HG03432 (cell line): ENCODE measurements around the gene ZP1.

Experiments
- ATAC-seq: cut with Tn5 transposase; IDR thresholded peaks from one replicate; pipeline ENCODE4 v1.9.1; 2021; ENCODE audit warnings: mild to moderate bottlenecking, moderate library complexity; ENCODE audit not compliant: unreplicated experiment

ZP1 gene

GRCh38 chr11:60857378-60858232 is 9.7 kb upstream of the ZP1 start:
- ATAC-seq = no peak

GRCh38 chr11:60858236-60858635 is 9.1 kb upstream of the ZP1 start:
- ATAC-seq = no peak

- no peak for ATAC-seq
Measured at GRCh38 chr11:60858731-60859464, 8.4 kb upstream of the ZP1 start.

- no peak for ATAC-seq
Measured at GRCh38 chr11:60859616-60860250, 7.6 kb upstream of the ZP1 start.

DNA sequence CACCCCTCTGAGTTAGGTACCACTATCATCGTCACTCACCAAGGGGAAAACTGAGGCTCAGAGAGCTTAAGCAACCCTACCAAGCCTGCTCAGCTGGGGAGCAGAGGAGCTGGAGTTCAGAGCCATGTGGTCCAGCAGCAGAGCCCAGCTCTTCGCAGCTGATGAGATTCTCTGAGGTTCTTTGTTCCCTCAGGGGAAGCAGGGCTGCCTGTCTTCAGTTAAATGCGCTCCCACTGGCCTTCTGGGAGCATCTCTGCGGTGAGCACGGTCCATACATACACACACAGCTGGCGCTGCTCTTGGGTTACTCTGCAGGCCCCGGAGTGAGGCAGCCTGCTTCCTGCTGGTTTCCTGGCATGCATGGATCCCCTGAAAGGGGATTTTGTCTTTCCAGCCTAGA is 6.4 kb upstream of the ZP1 start:
- no peak for ATAC-seq

DNA sequence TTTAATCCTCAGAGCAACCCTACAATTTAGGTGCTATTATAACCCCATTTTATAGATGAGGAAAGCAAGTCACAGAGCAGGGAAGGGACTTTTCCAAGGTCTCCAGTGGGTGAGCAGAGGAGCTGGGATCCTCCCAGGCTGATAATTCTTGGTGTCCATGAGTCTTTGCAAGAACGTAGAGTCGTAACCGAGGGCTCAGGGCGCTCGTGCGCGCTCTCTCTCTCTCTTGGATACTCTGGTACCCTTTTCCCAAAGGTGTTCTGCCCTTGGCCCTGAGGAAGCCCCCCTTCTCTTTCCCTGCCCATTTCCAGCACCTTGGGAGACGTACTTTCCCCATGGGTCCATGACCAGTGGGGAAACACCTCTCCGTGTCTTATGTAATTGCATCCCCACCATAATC is 5.2 kb upstream of the ZP1 start:
- no peak for ATAC-seq

- no peak for ATAC-seq
Measured at GRCh38 chr11:60863550-60864521, 3.5 kb upstream of the ZP1 start.

GRCh38 chr11:60864856-60865513 is 2.4 kb upstream of the ZP1 start:
- ATAC-seq = no peak

DNA sequence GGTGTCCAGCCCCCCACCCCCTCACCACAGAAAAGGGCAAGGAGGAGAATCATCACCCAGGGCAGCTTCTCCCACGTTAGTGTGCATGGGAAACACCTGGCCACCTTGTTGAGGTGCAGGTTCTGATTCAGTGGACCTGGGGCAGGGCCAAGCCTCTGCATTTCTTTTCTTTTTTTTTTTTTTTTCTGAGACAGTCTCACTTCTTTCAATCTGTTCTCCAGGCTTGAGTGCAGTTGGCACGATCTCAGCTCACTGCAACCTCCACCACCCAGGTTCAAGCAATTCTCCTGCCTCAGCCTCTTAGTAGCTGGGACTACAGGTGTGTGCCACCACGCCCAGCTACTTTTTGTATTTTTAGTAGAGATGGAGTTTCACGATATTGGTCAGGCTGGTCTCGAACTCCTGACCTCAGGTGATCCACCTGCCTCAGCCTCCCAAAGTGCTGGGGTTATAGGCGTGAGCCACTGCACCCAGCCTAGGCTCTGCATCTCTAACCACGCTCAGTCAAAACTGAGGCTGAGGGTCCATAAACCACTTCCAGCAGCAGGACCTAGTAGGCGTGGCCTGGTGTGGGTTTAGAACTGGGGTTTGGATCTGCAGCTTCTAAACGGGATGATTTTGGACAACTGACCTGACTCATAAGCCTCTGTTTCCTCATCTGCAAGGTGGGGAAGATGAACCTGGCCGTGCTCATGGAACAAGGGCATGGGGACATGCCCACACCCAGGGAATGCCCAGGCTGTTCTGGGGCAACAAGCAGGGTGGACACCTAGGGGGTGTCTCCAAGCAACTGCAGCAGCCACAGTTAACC is 734 bp downstream of the ZP1 start:
- no peak for ATAC-seq

DNA sequence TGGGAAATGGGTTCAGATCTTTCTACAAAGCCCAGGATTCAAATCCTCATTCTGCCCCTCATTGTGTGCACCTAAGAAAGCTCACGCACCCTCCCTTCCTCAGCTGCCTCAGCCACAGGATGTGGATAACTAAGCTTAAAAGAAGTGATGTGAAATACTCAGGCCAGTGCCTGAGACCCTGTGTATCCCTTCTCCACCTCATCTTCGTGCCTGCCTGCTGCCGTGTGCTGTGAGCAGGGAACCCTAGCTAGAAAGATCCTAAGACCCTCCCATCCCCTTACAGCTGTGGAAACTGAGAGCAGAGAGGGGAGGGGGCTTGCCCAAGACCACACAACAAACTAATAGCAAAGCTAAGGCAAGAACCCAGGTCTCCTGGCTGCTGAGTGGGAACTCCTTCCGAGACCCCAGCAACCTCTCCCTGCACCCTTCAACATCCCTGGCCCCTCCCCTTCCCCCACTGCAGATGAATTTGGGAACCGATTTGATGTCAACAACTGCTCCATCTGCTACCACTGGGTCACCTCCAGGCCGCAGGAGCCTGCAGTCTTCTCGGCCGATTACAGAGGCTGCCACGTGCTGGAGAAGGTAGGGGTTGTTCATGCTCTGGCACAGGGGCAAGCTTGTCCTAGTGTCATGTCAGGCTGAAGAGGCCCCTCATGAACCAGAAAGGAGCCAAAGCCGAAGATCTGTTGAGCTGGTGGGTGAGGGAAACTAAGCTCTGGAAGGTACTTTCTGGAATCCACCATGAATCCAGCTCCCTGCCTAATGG is 1.5 kb downstream of the ZP1 start:
- no peak for ATAC-seq

GRCh38 chr11:60869451-60869825 is 2.1 kb downstream of the ZP1 start:
- no peak for ATAC-seq

GRCh38 chr11:60870276-60870675 is 2.9 kb downstream of the ZP1 start:
- ATAC-seq = no peak

- ATAC-seq = no peak
Measured at GRCh38 chr11:60870733-60871377, 3.5 kb downstream of the ZP1 start.

DNA sequence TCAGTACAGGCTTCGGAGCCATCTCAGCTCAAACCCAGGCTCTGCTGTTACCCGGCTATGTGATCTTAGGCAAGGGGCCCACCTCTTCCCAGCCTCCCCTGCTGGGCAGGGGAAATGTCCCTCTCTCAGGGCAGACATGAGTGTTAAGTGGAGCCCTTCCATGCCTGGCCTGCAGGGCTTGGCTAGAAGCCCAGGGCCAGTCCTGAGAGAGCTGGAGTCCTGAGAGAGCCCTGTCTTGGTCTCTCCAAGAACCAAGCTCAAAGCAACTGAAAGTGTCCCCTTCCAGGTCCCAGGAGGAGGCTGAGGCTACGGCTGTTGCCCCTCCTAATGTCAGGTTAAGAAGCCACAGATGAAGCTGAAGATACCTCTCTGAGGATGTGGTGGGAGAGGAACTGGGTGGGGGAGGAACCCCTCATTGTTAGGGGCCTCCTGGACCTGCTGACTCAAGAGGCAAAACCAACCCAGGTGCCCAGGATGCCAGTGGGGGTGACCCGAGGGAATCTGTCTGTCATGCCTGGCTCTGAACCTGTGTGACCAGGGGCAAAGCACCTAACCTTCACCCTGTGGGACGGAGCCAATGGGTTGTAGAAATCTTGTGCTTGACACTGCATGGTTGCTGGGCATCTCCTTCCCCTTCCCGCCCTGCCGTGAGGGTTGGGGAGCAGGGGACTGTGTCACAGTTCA is 4.2 kb downstream of the ZP1 start:
- no peak for ATAC-seq

- ATAC-seq = no peak
Measured at GRCh38 chr11:60872124-60872960, 5.0 kb downstream of the ZP1 start.

DNA sequence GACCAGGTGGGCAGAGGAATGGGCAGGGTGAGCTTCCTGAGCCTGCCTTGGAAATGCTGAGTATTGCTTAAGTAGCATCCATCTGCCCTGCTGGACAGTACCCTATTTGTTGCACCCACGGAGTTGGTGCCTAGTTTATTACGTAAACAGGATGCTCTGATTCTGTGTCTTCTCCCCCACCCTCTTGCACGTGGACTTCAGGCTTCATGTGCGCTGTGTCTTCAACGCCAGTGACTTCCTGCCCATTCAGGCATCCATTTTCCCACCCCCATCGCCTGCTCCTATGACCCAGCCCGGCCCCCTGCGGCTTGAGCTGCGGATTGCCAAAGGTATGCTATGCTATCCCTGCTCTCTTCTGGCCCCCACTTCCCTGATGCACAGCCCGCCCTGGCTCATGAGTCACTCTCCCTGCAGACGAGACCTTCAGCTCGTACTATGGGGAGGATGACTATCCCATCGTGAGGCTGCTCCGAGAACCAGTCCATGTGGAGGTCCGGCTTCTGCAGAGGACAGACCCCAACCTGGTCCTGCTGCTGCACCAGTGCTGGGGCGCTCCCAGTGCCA is 5.7 kb downstream of the ZP1 start:
- no peak for ATAC-seq
